Measurements from ENCODE around the gene WDFY4. TPM values are rescaled to one million over a fixed set of nuclear protein-coding genes. Genes with fewer than 3 reads are reported as not detected.

Gene WDFY4
- total RNA-seq, 1 donor from 2014 or later: 4.3 TPM

DNA sequence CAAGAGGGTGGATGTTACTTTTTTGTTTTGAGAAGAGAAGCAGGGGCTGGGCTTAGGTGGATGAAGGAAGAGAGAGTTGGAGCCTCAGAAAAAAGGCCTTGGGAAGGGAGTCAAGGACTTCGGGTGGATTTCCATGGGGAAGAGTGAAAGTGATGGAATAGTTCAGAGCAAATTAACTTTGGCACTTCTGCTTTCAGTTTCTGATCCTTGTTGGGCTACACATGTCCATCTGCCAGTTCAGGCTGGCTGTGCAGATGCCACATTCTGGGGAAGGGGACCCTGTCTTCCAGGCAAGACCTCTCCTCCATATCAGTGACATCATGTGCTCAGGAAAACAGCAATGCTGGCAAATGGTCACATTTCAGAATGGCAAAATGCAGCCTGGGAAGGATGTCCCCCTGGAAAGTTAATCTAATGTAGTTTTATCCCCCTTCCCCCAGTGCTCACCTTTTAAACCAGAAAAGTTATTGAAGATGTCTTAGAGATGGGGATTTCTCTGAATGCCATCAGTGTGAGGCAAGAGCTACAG, 86.0 kb downstream of the WDFY4 start:
- Mint-ChIP-seq H3K9me3 (no peaks in the 10 kb centered on the region), H3K27me3 (ENCODE audit: low read depth) (peaks cover 5% of the 10 kb centered on the region), H3K36me3 (no peaks in the 10 kb centered on the region), H3K4me3 (no peak overlapping the region), H3K4me1 (no peaks in the 10 kb centered on the region), H3K27ac (no peak overlapping the region)
- TF ChIP-seq, protein P1, sequence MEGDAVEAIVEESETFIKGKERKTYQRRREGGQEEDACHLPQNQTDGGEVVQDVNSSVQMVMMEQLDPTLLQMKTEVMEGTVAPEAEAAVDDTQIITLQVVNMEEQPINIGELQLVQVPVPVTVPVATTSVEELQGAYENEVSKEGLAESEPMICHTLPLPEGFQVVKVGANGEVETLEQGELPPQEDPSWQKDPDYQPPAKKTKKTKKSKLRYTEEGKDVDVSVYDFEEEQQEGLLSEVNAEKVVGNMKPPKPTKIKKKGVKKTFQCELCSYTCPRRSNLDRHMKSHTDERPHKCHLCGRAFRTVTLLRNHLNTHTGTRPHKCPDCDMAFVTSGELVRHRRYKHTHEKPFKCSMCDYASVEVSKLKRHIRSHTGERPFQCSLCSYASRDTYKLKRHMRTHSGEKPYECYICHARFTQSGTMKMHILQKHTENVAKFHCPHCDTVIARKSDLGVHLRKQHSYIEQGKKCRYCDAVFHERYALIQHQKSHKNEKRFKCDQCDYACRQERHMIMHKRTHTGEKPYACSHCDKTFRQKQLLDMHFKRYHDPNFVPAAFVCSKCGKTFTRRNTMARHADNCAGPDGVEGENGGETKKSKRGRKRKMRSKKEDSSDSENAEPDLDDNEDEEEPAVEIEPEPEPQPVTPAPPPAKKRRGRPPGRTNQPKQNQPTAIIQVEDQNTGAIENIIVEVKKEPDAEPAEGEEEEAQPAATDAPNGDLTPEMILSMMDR (IDR thresholded peaks at IDR 0.05; ENCODE audit: unreplicated experiment): no peak
- no peak for DNase-seq (ENCODE audit: low spot score in 2 of 2, unreplicated experiment in 2 of 2)

DNA sequence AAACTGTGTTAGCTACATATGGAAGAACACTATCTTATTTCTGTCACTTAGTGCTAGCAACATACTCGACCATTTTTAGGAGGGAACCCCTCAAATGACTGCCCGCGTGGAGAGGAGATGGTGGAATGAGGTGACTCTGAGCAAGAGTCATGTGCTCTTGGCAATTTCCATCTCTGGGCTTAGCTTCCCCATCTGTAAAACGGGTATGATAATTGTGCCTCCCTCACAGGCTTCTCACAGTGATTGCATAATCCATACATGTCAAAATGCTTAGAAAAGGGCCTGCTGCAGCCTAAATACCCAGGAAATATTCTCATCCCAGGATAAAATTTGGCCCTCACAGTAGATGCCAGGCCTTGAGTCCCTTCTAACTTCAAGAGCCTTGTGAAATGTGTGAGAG, 86.6 kb downstream of the WDFY4 start:
- Mint-ChIP-seq H3K36me3 (no peaks in the 10 kb centered on the region), H3K4me1 (no peaks in the 10 kb centered on the region), H3K9me3 (no peaks in the 10 kb centered on the region), H3K4me3 (no peak overlapping the region), H3K27me3 (ENCODE audit: low read depth) (peaks cover 8% of the 10 kb centered on the region), H3K27ac (no peak overlapping the region)
- TF ChIP-seq, protein P1 (IDR thresholded peaks at IDR 0.05; ENCODE audit: unreplicated experiment): no peak
- DNase-seq (ENCODE audit: low spot score in 2 of 2, unreplicated experiment in 2 of 2): no peak

DNA sequence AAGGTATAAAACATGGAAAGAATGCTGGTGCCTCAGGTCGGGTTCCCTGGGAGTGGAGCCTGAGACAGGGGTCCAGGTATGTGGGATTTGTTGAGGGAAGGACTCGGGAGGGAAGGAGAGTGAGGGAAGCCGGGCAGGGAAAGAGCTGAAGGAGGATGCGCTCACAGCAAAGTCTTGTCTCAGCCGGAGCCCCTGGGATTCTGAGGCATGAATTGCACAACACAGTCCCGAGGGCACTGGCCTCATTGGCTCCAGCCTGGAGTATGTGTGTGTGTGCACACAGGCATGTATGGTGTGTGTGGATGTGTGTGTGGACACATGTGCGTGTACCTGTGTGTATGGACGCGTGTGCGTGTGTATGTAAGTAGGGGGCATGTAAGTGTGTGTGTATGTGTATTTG, 87.4 kb downstream of the WDFY4 start:
- Mint-ChIP-seq H3K9me3 (no peaks in the 10 kb centered on the region), H3K4me3 (no peak overlapping the region), H3K36me3 (no peaks in the 10 kb centered on the region), H3K4me1 (no peaks in the 10 kb centered on the region), H3K27ac (no peak overlapping the region), H3K27me3 (ENCODE audit: low read depth) (peaks cover 11% of the 10 kb centered on the region)
- DNase-seq (ENCODE audit: low spot score in 2 of 2, unreplicated experiment in 2 of 2): no peak
- TF ChIP-seq, protein P1 (IDR thresholded peaks at IDR 0.05; ENCODE audit: unreplicated experiment): no peak

DNA sequence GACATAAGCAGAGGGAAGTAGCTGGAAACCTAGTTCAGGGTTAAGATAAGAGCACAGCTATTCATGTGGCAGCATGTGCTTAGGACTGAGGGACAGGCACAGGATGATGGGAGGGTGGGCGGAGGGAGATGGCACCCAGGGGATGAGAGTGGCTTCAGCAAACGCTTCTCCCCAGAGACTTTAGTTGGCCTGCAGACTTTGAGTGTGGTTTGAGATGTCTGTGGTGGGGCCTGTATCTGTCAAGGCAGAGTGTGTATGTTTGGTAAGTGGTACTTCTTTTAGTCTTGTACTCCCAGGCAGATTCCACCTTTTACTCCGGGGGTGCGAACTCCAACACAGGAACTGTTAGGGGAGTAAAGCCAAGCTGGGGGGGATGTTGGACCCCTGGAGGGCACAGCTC, 88.9 kb downstream of the WDFY4 start:
- Mint-ChIP-seq H3K36me3 (no peaks in the 10 kb centered on the region), H3K9me3 (no peaks in the 10 kb centered on the region), H3K27ac (no peak overlapping the region), H3K4me1 (no peaks in the 10 kb centered on the region), H3K27me3 (ENCODE audit: low read depth) (peaks cover 13% of the 10 kb centered on the region), H3K4me3 (no peak overlapping the region)
- no peak for DNase-seq (ENCODE audit: low spot score in 2 of 2, unreplicated experiment in 2 of 2)
- TF ChIP-seq, protein P1 (IDR thresholded peaks at IDR 0.05; ENCODE audit: unreplicated experiment): no peak

DNA sequence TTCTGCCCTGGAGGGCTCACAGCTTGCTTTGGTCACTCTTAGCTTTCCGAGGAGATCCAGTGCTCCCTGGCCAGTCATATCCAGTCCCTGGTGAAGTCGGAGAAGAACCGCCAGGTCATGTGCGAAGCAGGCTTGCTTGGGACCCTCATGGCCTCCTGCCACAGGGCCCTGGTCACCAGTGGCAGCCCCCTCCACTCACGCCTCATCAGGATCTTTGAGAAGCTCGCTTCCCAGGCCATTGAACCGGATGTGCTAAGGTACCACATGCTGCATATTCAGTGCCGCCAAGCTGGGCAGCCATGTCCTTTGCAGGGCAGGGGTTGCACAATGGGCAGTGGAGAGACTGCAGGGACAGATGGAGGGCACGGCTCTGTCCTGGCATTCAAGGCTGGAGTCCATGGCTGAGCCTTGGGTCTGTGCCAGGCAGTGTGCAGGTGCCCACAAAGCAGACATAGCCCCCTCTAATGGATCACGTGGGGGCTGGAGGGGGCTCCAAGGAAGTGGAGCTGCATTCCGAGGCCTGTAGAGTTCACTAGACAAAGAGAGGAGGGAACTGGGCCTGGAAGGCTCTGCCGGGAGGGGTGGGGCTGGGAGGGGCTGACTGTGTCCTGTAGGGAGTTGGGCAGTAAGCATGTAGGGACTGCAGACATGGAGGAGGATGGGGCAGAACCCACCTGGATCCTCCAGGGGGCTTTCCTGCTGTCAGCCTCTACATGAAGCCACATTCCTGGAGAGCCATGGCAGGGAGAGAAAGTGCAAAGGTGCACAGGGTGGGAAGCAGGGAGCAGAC, 89.9 kb downstream of the WDFY4 start:
- Mint-ChIP-seq H3K9me3 (no peaks in the 10 kb centered on the region), H3K4me1 (no peaks in the 10 kb centered on the region), H3K27me3 (ENCODE audit: low read depth) (peaks cover 15% of the 10 kb centered on the region), H3K36me3 (no peaks in the 10 kb centered on the region), H3K27ac (no peak overlapping the region), H3K4me3 (no peak overlapping the region)
- DNase-seq (ENCODE audit: low spot score in 2 of 2, unreplicated experiment in 2 of 2): no peak
- TF ChIP-seq, protein P1 (IDR thresholded peaks at IDR 0.05; ENCODE audit: unreplicated experiment): no peak

Data from mesothelial cell of epicardium (in vitro differentiated cells).